HL-60 (cell line): ENCODE measurements around the gene FBXW9.
"Not testable (repeated sequence)": the region's sequence is repeated elsewhere in the genome, so short reads cannot be mapped to it uniquely, and the experiment has no call there.

Source experiments
- DNase-seq, 2 experiments: peaks; one replicate each; pipeline ENCODE4 v3.0.0-alpha.2; 2010 to 2020; ENCODE audit warnings: low read depth in 1 of 2, low spot score in 1 of 2
- H3K27ac ChIP-seq: fragments of 250-450 bp; sonication (Bioruptor Pico); replicated peaks from 2 replicates; pipeline ENCODE4 v1.5.1; 2020; ENCODE audit warnings: mild to moderate bottlenecking, moderate library complexity
- H3K27me3 ChIP-seq: fragments of 250-450 bp; sonication (Bioruptor Pico); 2 replicates; pipeline ENCODE4 v1.5.1; 2021; ENCODE audit warnings: mild to moderate bottlenecking, moderate library complexity; ENCODE audit not compliant: insufficient read depth, poor library complexity, severe bottlenecking
- H3K4me3 ChIP-seq: replicated peaks from 2 replicates; pipeline ENCODE4 v1.5.1; 2011; ENCODE audit warnings: mild to moderate bottlenecking, control low read depth, low read length; ENCODE audit not compliant: insufficient read depth
- GABPA ChIP-seq: IDR thresholded peaks from 2 replicates; pipeline ENCODE4 v1.6.1; 2012; ENCODE audit warnings: low read depth
- POLR2AphosphoS5 ChIP-seq: IDR thresholded peaks from 2 replicates; pipeline ENCODE4 v1.6.1; 2012; ENCODE audit warnings: low read depth
- REST ChIP-seq: IDR thresholded peaks from 2 replicates; pipeline ENCODE4 v1.6.1; 2012; ENCODE audit warnings: low read depth; ENCODE audit not compliant: insufficient replicate concordance
- SPI1 ChIP-seq: IDR thresholded peaks from 2 replicates; pipeline ENCODE4 v1.6.1; 2012; ENCODE audit warnings: low read depth, mild to moderate bottlenecking, borderline replicate concordance
- TF ChIP-seq, protein P1 (sequence below): IDR thresholded peaks from one replicate; pipeline ENCODE4 v1.5.1; 2011; ENCODE audit warnings: low read length, control low read depth, inconsistent platforms; ENCODE audit not compliant: insufficient read depth

FBXW9 gene

GRCh38 chr19:12730064-12730463 is 33.6 kb upstream of the FBXW9 start:
- peak in 1 of 2 experiments; percentile 80 for DNase-seq

DNA sequence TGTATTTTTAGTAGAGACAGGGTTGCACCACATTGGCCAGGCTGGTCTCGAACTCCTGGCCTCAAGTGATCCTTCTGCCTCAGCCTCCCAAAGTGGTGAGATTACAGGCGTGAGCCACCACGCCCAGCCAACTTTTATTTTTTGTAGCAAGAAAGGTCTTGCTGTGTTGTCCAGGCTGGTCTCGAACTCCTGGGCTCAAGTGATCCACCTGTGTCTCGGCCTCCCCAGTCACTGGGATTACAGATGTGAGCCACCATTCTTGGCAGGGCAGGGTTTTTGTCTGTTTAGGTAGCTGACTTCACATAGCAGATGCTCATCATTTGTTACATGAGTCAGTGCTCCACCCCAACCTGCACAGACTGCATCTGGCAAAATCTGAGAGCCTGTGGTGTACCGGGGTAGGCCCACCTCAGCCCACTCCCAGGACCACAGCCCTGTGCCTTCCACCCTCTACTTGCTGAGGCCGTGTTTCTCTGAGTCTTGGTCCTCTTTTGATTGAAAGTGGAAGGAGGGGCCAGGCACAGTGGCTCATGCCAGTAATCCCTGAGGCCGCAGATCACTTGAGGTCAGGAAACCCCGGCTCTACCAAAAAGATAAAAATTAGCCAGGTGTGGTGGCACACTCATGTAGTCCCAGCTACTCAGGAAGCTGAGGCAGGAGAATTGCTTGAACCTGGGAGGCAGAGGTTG is 31.5 kb upstream of the FBXW9 start:
- Histone ChIP-seq H3K27me3 (no peaks in the 10 kb centered on the region), H3K4me3 (no peak overlapping the region), H3K27ac (no peak overlapping the region)
- no peak for DNase-seq
- TF ChIP-seq SPI1 = no peak
- 0 out of 2 replicates have a peak, but pooled peaks have one; percentile 12 for TF ChIP-seq POLR2AphosphoS5

More at GRCh38 chr19:12730064-12730463, 33.6 kb upstream of the FBXW9 start:
- no peaks in the 10 kb centered on the region for H3K27me3 ChIP-seq
- no peak overlapping the region for H3K4me3 ChIP-seq
- no peak for TF ChIP-seq REST
- peak; percentile 96 for TF ChIP-seq SPI1
- no peak for TF ChIP-seq POLR2AphosphoS5
- H3K27ac ChIP-seq = no peak overlapping the region

- no peak for DNase-seq
- Histone ChIP-seq H3K4me3 (no peak overlapping the region), H3K27ac (no peak overlapping the region), H3K27me3 (no peaks in the 10 kb centered on the region)
- TF ChIP-seq REST (no peak), SPI1 (no peak), GABPA (no peak), POLR2AphosphoS5 (no peak)
- TF ChIP-seq, protein P1, sequence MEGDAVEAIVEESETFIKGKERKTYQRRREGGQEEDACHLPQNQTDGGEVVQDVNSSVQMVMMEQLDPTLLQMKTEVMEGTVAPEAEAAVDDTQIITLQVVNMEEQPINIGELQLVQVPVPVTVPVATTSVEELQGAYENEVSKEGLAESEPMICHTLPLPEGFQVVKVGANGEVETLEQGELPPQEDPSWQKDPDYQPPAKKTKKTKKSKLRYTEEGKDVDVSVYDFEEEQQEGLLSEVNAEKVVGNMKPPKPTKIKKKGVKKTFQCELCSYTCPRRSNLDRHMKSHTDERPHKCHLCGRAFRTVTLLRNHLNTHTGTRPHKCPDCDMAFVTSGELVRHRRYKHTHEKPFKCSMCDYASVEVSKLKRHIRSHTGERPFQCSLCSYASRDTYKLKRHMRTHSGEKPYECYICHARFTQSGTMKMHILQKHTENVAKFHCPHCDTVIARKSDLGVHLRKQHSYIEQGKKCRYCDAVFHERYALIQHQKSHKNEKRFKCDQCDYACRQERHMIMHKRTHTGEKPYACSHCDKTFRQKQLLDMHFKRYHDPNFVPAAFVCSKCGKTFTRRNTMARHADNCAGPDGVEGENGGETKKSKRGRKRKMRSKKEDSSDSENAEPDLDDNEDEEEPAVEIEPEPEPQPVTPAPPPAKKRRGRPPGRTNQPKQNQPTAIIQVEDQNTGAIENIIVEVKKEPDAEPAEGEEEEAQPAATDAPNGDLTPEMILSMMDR = no peak
Measured at GRCh38 chr19:12726988-12727316, 30.5 kb upstream of the FBXW9 start.

DNA sequence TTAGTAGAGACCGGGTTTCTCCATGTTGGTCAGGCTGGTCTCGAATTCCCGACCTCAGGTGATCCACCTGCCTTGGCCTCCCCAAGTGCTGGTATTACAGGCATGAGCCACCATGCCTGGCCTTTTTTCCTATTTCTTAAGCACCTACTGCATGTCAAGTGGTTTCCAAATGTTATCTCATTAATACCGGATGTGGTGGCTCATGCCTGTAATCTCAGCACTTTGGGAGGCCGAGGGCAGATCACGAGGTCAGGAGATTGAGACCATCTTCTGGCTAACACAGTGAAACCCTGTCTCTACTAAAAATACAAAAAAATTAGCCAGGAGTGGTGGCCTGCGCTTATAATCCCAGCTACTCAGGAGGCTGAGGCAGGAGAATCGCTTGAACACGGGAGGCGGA is 29.2 kb upstream of the FBXW9 start:
- H3K27ac ChIP-seq, H3K27me3 ChIP-seq, H3K4me3 ChIP-seq, DNase-seq: not testable (repeated sequence)

GRCh38 chr19:12723641-12724426 is 27.4 kb upstream of the FBXW9 start, which contains the start of gene TNPO2:
Gene TNPO2, minus strand, starts transcription at chr19:12723932. Its CDS starts 2,955 bp downstream, at chr19:12720977.
- Histone ChIP-seq H3K27ac (peak within 1 kb of the TSS; percentile 93), H3K4me3 (peak within 1 kb of the TSS; percentile 88), H3K27me3 (no peaks in the 10 kb centered on the region)
- peak; percentile 76 to 86 for DNase-seq
- peak; percentile 72 for TF ChIP-seq POLR2AphosphoS5
- TF ChIP-seq SPI1 = no peak
